SK-N-SH treated with all-trans-retinoic acid at 6 μM for 48 hours (cell line): Measurements from ENCODE around the gene HIGD2A.

Experiments
- ARNTL ChIP-seq: fragments of 450-650 bp; formaldehyde crosslinking; IDR thresholded peaks from 2 replicates; pipeline ENCODE4 v1.5.0; 2020; ENCODE audit warnings: low read depth, mild to moderate bottlenecking, moderate library complexity, borderline replicate concordance
- CSDC2 ChIP-seq: fragments of 250-450 bp; sonication (Bioruptor Pico); IDR thresholded peaks from 2 replicates; pipeline ENCODE4 v1.5.0; 2020; ENCODE audit warnings: mild to moderate bottlenecking, moderate library complexity
- ESRRG ChIP-seq: fragments of 250-450 bp; sonication (Bioruptor Pico); IDR thresholded peaks from 2 replicates; pipeline ENCODE4 v1.6.1; 2021; ENCODE audit warnings: mild to moderate bottlenecking
- PATZ1 ChIP-seq: fragments of 250-450 bp; sonication (Bioruptor Pico); IDR thresholded peaks from 2 replicates; pipeline ENCODE4 v1.8.0; 2020; ENCODE audit warnings: mild to moderate bottlenecking, moderate library complexity, borderline replicate concordance
- TOX ChIP-seq: fragments of 250-450 bp; sonication (Bioruptor Pico); IDR thresholded peaks from 2 replicates; pipeline ENCODE4 v1.8.0; 2021; ENCODE audit warnings: mild to moderate bottlenecking, moderate library complexity, borderline replicate concordance
- ZFP3 ChIP-seq: fragments of 250-450 bp; sonication (Bioruptor Pico); IDR thresholded peaks from 2 replicates; pipeline ENCODE4 v1.5.0; 2020; ENCODE audit warnings: mild to moderate bottlenecking, moderate library complexity
- ZFP30 ChIP-seq: fragments of 450-650 bp; formaldehyde crosslinking; IDR thresholded peaks from 2 replicates; pipeline ENCODE4 v1.5.0; 2022; ENCODE audit warnings: mild to moderate bottlenecking, moderate library complexity
- ZNF565 ChIP-seq: fragments of 450-650 bp; formaldehyde crosslinking; conservative IDR thresholded peaks from 2 replicates; pipeline ENCODE4 v1.5.0; 2020; ENCODE audit warnings: low read depth, mild to moderate bottlenecking, moderate library complexity
- TF ChIP-seq, protein P1 (sequence below): fragments of 250-450 bp; sonication (Bioruptor Pico); IDR thresholded peaks from 2 replicates; pipeline ENCODE4 v1.5.1; 2020; ENCODE audit warnings: low read depth, mild to moderate bottlenecking, moderate library complexity

DNA sequence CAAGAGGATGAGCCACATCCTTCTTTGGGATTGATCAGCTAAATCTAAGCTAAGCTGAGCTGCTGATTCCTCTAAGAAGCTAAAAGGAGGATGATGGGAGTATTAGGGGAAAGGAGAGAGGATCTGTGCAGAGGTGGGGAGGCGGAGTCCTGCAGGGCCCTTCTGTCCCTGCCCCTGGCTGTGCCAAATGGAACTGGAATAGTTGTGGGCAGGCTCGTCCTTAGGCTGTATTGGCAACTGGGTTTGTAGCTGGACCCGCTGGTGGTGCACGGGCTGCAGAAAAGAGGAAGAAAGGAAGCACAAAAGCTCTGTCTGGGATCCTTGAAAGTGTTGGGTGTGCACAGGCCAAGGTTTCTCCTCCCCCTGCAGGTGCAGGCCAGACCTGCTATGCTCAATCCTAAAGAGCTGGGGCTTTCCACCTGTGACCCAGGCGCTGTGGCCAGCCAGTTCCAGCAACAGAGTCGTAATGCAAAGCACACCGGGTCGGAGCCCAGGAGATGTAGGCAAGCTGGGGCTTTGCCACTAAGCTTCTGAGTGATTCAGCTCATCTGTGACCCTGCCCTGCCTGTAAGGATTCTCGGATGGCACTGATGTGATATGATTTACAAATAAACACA lies 18.0 kb downstream of the HIGD2A start:
- no peak for TF ChIP-seq TOX
- TF ChIP-seq ZFP30 (CRISPR knock-in tag), result no peak
- TF ChIP-seq ZFP3 (CRISPR knock-in tag), result no peak
- TF ChIP-seq, protein P1, sequence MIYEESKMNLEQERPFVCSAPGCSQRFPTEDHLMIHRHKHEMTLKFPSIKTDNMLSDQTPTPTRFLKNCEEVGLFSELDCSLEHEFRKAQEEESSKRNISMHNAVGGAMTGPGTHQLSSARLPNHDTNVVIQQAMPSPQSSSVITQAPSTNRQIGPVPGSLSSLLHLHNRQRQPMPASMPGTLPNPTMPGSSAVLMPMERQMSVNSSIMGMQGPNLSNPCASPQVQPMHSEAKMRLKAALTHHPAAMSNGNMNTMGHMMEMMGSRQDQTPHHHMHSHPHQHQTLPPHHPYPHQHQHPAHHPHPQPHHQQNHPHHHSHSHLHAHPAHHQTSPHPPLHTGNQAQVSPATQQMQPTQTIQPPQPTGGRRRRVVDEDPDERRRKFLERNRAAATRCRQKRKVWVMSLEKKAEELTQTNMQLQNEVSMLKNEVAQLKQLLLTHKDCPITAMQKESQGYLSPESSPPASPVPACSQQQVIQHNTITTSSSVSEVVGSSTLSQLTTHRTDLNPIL (CRISPR knock-in tag), result no peak
- no peak for TF ChIP-seq CSDC2
- TF ChIP-seq PATZ1, result no peak
- TF ChIP-seq ESRRG, result no peak
- no peak for TF ChIP-seq ARNTL (CRISPR knock-in tag)
- TF ChIP-seq ZNF565 (CRISPR knock-in tag), result no peak
